WTC11 (cell line): ENCODE measurements around the gene ITGA11. TPM values are rescaled to one million over a fixed set of nuclear protein-coding genes. Genes with fewer than 3 reads are reported as not detected.

Experiments
- ATAC-seq: fragments of 200-7000 bp; cut with Tn5 transposase; 2 replicates; pipeline ENCODE4 v1.10.0; 2021; ENCODE audit warnings: mild to moderate bottlenecking, moderate library complexity
- CTCF ChIA-PET: fragments of 300-600 bp; sonication (Branson Sonifier 250); formaldehyde crosslinking; loops from one replicate; lab custom pipeline; 2021; ENCODE audit warnings: antibody characterized with exemption; lab: Charles Lee
- POLR2A ChIA-PET: fragments of 350-600 bp; sonication (Branson Sonifier 250); formaldehyde crosslinking; loops from one replicate; lab custom pipeline; 2021; ENCODE audit warnings: antibody characterized with exemption; lab: Charles Lee
- DNase-seq: peaks from one replicate; pipeline ENCODE4 v3.0.0; 2021; ENCODE audit warnings: low spot score
- H3K27ac Mint-ChIP-seq: 2 replicates; pipeline ENCODE4 v1.8.0; 2021; ENCODE audit warnings: mixed read lengths
- H3K27me3 Mint-ChIP-seq: 2 replicates; pipeline ENCODE4 v1.8.0; 2021; ENCODE audit warnings: low read depth, mild to moderate bottlenecking, moderate library complexity, mixed read lengths
- H3K36me3 Mint-ChIP-seq: 2 replicates; pipeline ENCODE4 v1.8.0; 2021; ENCODE audit warnings: mixed read lengths
- H3K4me1 Mint-ChIP-seq: 2 replicates; pipeline ENCODE4 v1.8.0; 2022; ENCODE audit warnings: mixed read lengths
- H3K4me3 Mint-ChIP-seq: 2 replicates; pipeline ENCODE4 v1.8.0; 2021; ENCODE audit warnings: mild to moderate bottlenecking, moderate library complexity, mixed read lengths
- H3K9me3 Mint-ChIP-seq: 2 replicates; pipeline ENCODE4 v1.8.0; 2021; ENCODE audit warnings: mixed read lengths
- ATF6 ChIP-seq: sonication (generic); formaldehyde crosslinking; IDR thresholded peaks from 2 replicates; pipeline ENCODE4 v1.8.1; 2023; ENCODE audit warnings: mild to moderate bottlenecking, missing genetic modification reagents
- ELF4 ChIP-seq: sonication (generic); formaldehyde crosslinking; IDR thresholded peaks from 2 replicates; pipeline ENCODE4 v1.8.1; 2022; ENCODE audit warnings: low read depth, mild to moderate bottlenecking, moderate library complexity, missing genetic modification reagents
- FOXK1 ChIP-seq: sonication (generic); formaldehyde crosslinking; IDR thresholded peaks from 2 replicates; pipeline ENCODE4 v1.8.0; 2022; ENCODE audit warnings: mild to moderate bottlenecking, moderate library complexity, missing genetic modification reagents
- GABPB1 ChIP-seq: sonication (generic); formaldehyde crosslinking; IDR thresholded peaks from 2 replicates; pipeline ENCODE4 v1.8.1; 2023; ENCODE audit warnings: mild to moderate bottlenecking, missing genetic modification reagents
- HMGA2 ChIP-seq: fragments of 250-450 bp; sonication (Bioruptor Pico); IDR thresholded peaks from 2 replicates; pipeline ENCODE4 v1.4.0; 2021; ENCODE audit warnings: mild to moderate bottlenecking, moderate library complexity
- KAT7 ChIP-seq: sonication (generic); formaldehyde crosslinking; IDR thresholded peaks from 2 replicates; pipeline ENCODE4 v1.8.1; 2023; ENCODE audit warnings: missing genetic modification reagents, mild to moderate bottlenecking, borderline replicate concordance
- MAX ChIP-seq: sonication (generic); formaldehyde crosslinking; IDR thresholded peaks from 2 replicates; pipeline ENCODE4 v1.8.0; 2022; ENCODE audit warnings: mild to moderate bottlenecking, missing genetic modification reagents
- MXD4 ChIP-seq: fragments of 250-450 bp; sonication (Bioruptor Pico); IDR thresholded peaks from 2 replicates; pipeline ENCODE4 v1.8.0; 2021; ENCODE audit warnings: mild to moderate bottlenecking, moderate library complexity, borderline replicate concordance
- NFE2L1 ChIP-seq: sonication (generic); formaldehyde crosslinking; IDR thresholded peaks from 2 replicates; pipeline ENCODE4 v1.8.1; 2023; ENCODE audit warnings: missing genetic modification reagents
- PREB ChIP-seq: sonication (generic); formaldehyde crosslinking; IDR thresholded peaks from 2 replicates; pipeline ENCODE4 v1.8.1; 2022; ENCODE audit warnings: mild to moderate bottlenecking, missing genetic modification reagents, moderate library complexity, borderline replicate concordance
- SP1 ChIP-seq: sonication (generic); formaldehyde crosslinking; conservative IDR thresholded peaks from 2 replicates; pipeline ENCODE4 v1.8.1; 2022; ENCODE audit warnings: missing genetic modification reagents
- TEAD1 ChIP-seq: sonication (generic); formaldehyde crosslinking; IDR thresholded peaks from 2 replicates; pipeline ENCODE4 v1.8.0; 2022; ENCODE audit warnings: mild to moderate bottlenecking, missing genetic modification reagents
- ZBTB21 ChIP-seq: sonication (generic); formaldehyde crosslinking; IDR thresholded peaks from 2 replicates; pipeline ENCODE4 v1.8.1; 2023; ENCODE audit warnings: mild to moderate bottlenecking, missing genetic modification reagents, borderline replicate concordance
- ZBTB43 ChIP-seq: sonication (generic); formaldehyde crosslinking; IDR thresholded peaks from 2 replicates; pipeline ENCODE4 v1.8.1; 2023; ENCODE audit warnings: mild to moderate bottlenecking, missing genetic modification reagents
- ZNF121 ChIP-seq: sonication (generic); formaldehyde crosslinking; IDR thresholded peaks from 2 replicates; pipeline ENCODE4 v1.8.0; 2023; ENCODE audit warnings: missing genetic modification reagents
- ZNF281 ChIP-seq: sonication (generic); formaldehyde crosslinking; IDR thresholded peaks from 2 replicates; pipeline ENCODE4 v1.8.0; 2023; ENCODE audit warnings: mild to moderate bottlenecking, missing genetic modification reagents
- ZNF317 ChIP-seq: sonication (generic); formaldehyde crosslinking; IDR thresholded peaks from 2 replicates; pipeline ENCODE4 v1.8.1; 2023; ENCODE audit warnings: low read depth, mild to moderate bottlenecking, moderate library complexity, missing genetic modification reagents, borderline replicate concordance
- ZNF416 ChIP-seq: fragments of 250-450 bp; sonication (Bioruptor Pico); IDR thresholded peaks from 2 replicates; pipeline ENCODE4 v1.9.0; 2021; ENCODE audit warnings: mild to moderate bottlenecking, inconsistent platforms
- ZNF423 ChIP-seq: fragments of 250-450 bp; sonication (Bioruptor Pico); IDR thresholded peaks from 2 replicates; pipeline ENCODE4 v2.1.2; 2022; ENCODE audit warnings: mild to moderate bottlenecking, moderate library complexity
- ZNF512 ChIP-seq: sonication (generic); formaldehyde crosslinking; IDR thresholded peaks from 2 replicates; pipeline ENCODE4 v1.8.1; 2022; ENCODE audit warnings: missing genetic modification reagents, borderline replicate concordance
- ZSCAN18 ChIP-seq: fragments of 250-450 bp; sonication (Bioruptor Pico); IDR thresholded peaks from 2 replicates; pipeline ENCODE4 v2.1.2; 2022; ENCODE audit warnings: mild to moderate bottlenecking, moderate library complexity
- total RNA-seq: library from RNA; stranded (reverse); gene quantifications from 3 replicates; pipeline ENCODE4 v1.2.3, GENCODE V29; 2021

Gene ITGA11
- total RNA-seq, 1 experiment from 2014 or later = 0.15 TPM

- H3K4me3 Mint-ChIP-seq = no peak overlapping the region
- POLR2A ChIA-PET = no interaction called here
- no peak overlapping the region for H3K27ac Mint-ChIP-seq
- no peak for ATAC-seq
- H3K27me3 Mint-ChIP-seq = no peaks in the 10 kb centered on the region; the same call in 1 of the 2 replicates
- no peaks in the 10 kb centered on the region for H3K4me1 Mint-ChIP-seq
- no peaks in the 10 kb centered on the region for H3K36me3 Mint-ChIP-seq
- no peak for TF ChIP-seq PREB
- no peak for TF ChIP-seq MXD4 (CRISPR knock-in tag)
- no peak for TF ChIP-seq ZSCAN18
- TF ChIP-seq KAT7 (CRISPR knock-in tag) = no peak
- no peak for TF ChIP-seq TEAD1 (CRISPR knock-in tag)
- no peak for TF ChIP-seq ATF6 (CRISPR knock-in tag)
- no peak for TF ChIP-seq ZNF423 (CRISPR knock-in tag)
- TF ChIP-seq HMGA2 (CRISPR knock-in tag) = no peak
- TF ChIP-seq ZBTB43 = no peak
- no peak for TF ChIP-seq FOXK1
- TF ChIP-seq MAX (CRISPR knock-in tag) = no peak
- no peak for TF ChIP-seq ZNF121 (CRISPR knock-in tag)
- TF ChIP-seq, all 79 proteins: peak for 0
- CTCF ChIA-PET = interaction anchor here (1.9 kb wide), 1 partner anchor 13 kb away, joined by 4 read pairs; no protein-coding TSS in a partner anchor
- no peak for DNase-seq
- H3K9me3 Mint-ChIP-seq = peaks cover 4% of the 10 kb centered on the region; the same call in 1 of the 2 replicates
Observed at GRCh38 chr15:68377766-68378165, 54.2 kb downstream of the ITGA11 start.

- no peak for TF ChIP-seq GABPB1
- no peak for TF ChIP-seq TEAD1 (CRISPR knock-in tag)
- TF ChIP-seq SP1 (CRISPR knock-in tag) = no peak
- CTCF ChIA-PET = interaction anchor here (0.9 to 1.1 kb wide), 2 partner anchors 13 to 123 kb away, joined by 3 to 4 read pairs; no protein-coding TSS in a partner anchor
- POLR2A ChIA-PET = no interaction called here
- Mint-ChIP-seq H3K27me3 (no peaks in the 10 kb centered on the region; the same call in 1 of the 2 replicates), H3K27ac (no peak overlapping the region), H3K4me3 (no peak overlapping the region), H3K9me3 (no peaks in the 10 kb centered on the region), H3K4me1 (no peaks in the 10 kb centered on the region), H3K36me3 (no peaks in the 10 kb centered on the region)
- ATAC-seq = no peak
- no peak for DNase-seq
Observed at GRCh38 chr15:68376447-68377060, 55.4 kb downstream of the ITGA11 start.

- Mint-ChIP-seq H3K4me1 (no peaks in the 10 kb centered on the region), H3K9me3 (no peaks in the 10 kb centered on the region), H3K27ac (no peak overlapping the region), H3K36me3 (no peaks in the 10 kb centered on the region), H3K27me3 (no peaks in the 10 kb centered on the region; the same call in 1 of the 2 replicates), H3K4me3 (no peak overlapping the region)
- ATAC-seq (no peak), DNase-seq (no peak)
- POLR2A ChIA-PET = no interaction called here
- TF ChIP-seq NFE2L1 = no peak
- no peak for TF ChIP-seq ZNF512 (CRISPR knock-in tag)
- TF ChIP-seq ZNF317 (CRISPR knock-in tag) = no peak
- TF ChIP-seq ZNF416 (CRISPR knock-in tag) = no peak
- no peak for TF ChIP-seq ZBTB21
- TF ChIP-seq ZNF281 = no peak
- no peak for TF ChIP-seq ZNF423 (CRISPR knock-in tag)
- TF ChIP-seq ELF4 (CRISPR knock-in tag) = no peak
- CTCF ChIA-PET = interaction anchor here (1.3 to 3.0 kb wide), 3 partner anchors 60 to 123 kb away, joined by 4 to 18 read pairs (median 11); no protein-coding TSS in a partner anchor
Observed at GRCh38 chr15:68375716-68376220, 56.2 kb downstream of the ITGA11 start.
